Measurements from ENCODE around the gene SPATA2L.
"Not testable (repeated sequence)": the region's sequence is repeated elsewhere in the genome, so short reads cannot be mapped to it uniquely, and the experiment has no call there.

The SPATA2L gene

GRCh38 chr16:89706518-89707260 is 5.2 kb upstream of the SPATA2L start:
- DNase-seq = no peak

- no peak for DNase-seq
Measured at GRCh38 chr16:89705006-89705405, 3.5 kb upstream of the SPATA2L start.

- DNase-seq = no peak
Measured at GRCh38 chr16:89704281-89704680, 2.8 kb upstream of the SPATA2L start.

GRCh38 chr16:89700649-89701424 is 668 bp downstream of the SPATA2L start:
- DNase-seq = peak; percentile 61

- DNase-seq = peak; percentile 99
Measured at GRCh38 chr16:89700100-89700648, 1.3 kb downstream of the SPATA2L start.

GRCh38 chr16:89699629-89700099 is 1.8 kb downstream of the SPATA2L start:
- not testable (repeated sequence) for DNase-seq

- not testable (repeated sequence) for DNase-seq
Measured at GRCh38 chr16:89698717-89699116, 2.8 kb downstream of the SPATA2L start.

GRCh38 chr16:89697616-89698331 is 3.7 kb downstream of the SPATA2L start:
- no peak for DNase-seq

GRCh38 chr16:89697161-89697615 is 4.3 kb downstream of the SPATA2L start:
- DNase-seq = no peak

GRCh38 chr16:89696670-89697128 is 4.8 kb downstream of the SPATA2L start:
- peak; percentile 38 for DNase-seq

GRCh38 chr16:89695875-89696669 is 5.4 kb downstream of the SPATA2L start:
- DNase-seq = no peak

GRCh38 chr16:89695086-89695874 is 6.2 kb downstream of the SPATA2L start:
- DNase-seq = no peak

- not testable (repeated sequence) for DNase-seq
Measured at GRCh38 chr16:89694784-89695085, 6.8 kb downstream of the SPATA2L start.

- DNase-seq = no peak
Measured at GRCh38 chr16:89693931-89694783, 7.3 kb downstream of the SPATA2L start.

- DNase-seq = no peak
Measured at GRCh38 chr16:89693289-89693731, 8.2 kb downstream of the SPATA2L start.

- DNase-seq = no peak
Measured at GRCh38 chr16:89691986-89692569, 9.4 kb downstream of the SPATA2L start.

GRCh38 chr16:89691231-89691985 is 10.1 kb downstream of the SPATA2L start:
- DNase-seq = no peak

- no peak for DNase-seq
Measured at GRCh38 chr16:89690392-89690901, 11.1 kb downstream of the SPATA2L start.

- DNase-seq = not testable (repeated sequence)
Measured at GRCh38 chr16:89689621-89690020, 11.9 kb downstream of the SPATA2L start.

Measured in stimulated activated CD4-positive, alpha-beta T cell treated with anti-CD3 and anti-CD28 coated beads, Interleukin-15, amount 100 ng/mL, for 24 hours (primary cell).